Fibroblast of lung (primary cell): ENCODE measurements around the gene PCSK4. TPM values are rescaled to one million over a fixed set of nuclear protein-coding genes. Genes with fewer than 3 reads are reported as not detected.
"Not testable (repeated sequence)": the region's sequence is repeated elsewhere in the genome, so short reads cannot be mapped to it uniquely, and the experiment has no call there.

Experiments used
- DNase-seq, 2 donors: peaks; one replicate each; pipeline versions ENCODE4 v3.0.0 to v3.0.0-alpha.2; 2010; ENCODE audit warnings: low read depth in 2 of 2
- H2AFZ ChIP-seq: 2 replicates; pipeline ENCODE4 v1.5.1; 2012; ENCODE audit warnings: low read length, control low read depth, inconsistent platforms
- H3K27ac ChIP-seq: 2 replicates; pipeline ENCODE4 v1.5.1; 2011; ENCODE audit warnings: low read length, control low read depth; ENCODE audit not compliant: insufficient read depth
- H3K27me3 ChIP-seq: 2 replicates; pipeline ENCODE4 v1.5.1; 2011; ENCODE audit warnings: mild to moderate bottlenecking, low read length; ENCODE audit not compliant: control insufficient read depth, insufficient read depth
- H3K36me3 ChIP-seq: 2 replicates; pipeline ENCODE4 v1.5.1; 2011; ENCODE audit warnings: low read length; ENCODE audit not compliant: control insufficient read depth, insufficient read depth
- H3K4me1 ChIP-seq: 2 replicates; pipeline ENCODE4 v1.5.1; 2011; ENCODE audit warnings: low read length; ENCODE audit not compliant: control insufficient read depth, insufficient read depth; ENCODE audit errors: extremely low read depth
- H3K4me2 ChIP-seq: 2 replicates; pipeline ENCODE4 v1.5.1; 2011; ENCODE audit warnings: low read length, control low read depth; ENCODE audit not compliant: insufficient read depth; ENCODE audit errors: extremely low read depth
- H3K4me3 ChIP-seq, 4 experiments: fragments of 200-600 bp in 1 of 4; sonication (generic) in 1 of 4; replicated peaks in 1 of 4; 2 replicates each; pipeline ENCODE4 v1.5.1; 2011 to 2016; ENCODE audit warnings: low read length in 4 of 4, low read depth in 3 of 4, mild to moderate bottlenecking in 3 of 4, control low read depth in 2 of 4, inconsistent platforms in 1 of 4, mixed read lengths in 1 of 4; ENCODE audit not compliant: insufficient read depth in 1 of 4; ENCODE audit errors: control extremely low read depth in 1 of 4
- H3K79me2 ChIP-seq: 2 replicates; pipeline ENCODE4 v1.5.1; 2012; ENCODE audit warnings: mild to moderate bottlenecking, low read length, inconsistent platforms; ENCODE audit not compliant: control insufficient read depth, insufficient read depth
- H3K9ac ChIP-seq: 2 replicates; pipeline ENCODE4 v1.5.1; 2011; ENCODE audit warnings: mild to moderate bottlenecking, low read length, control low read depth; ENCODE audit not compliant: insufficient read depth
- H3K9me3 ChIP-seq: 2 replicates; pipeline ENCODE4 v1.5.1; 2012; ENCODE audit warnings: low read depth, low read length; ENCODE audit not compliant: control insufficient read depth, insufficient read depth
- H4K20me1 ChIP-seq: 2 replicates; pipeline ENCODE4 v1.5.1; 2011; ENCODE audit warnings: low read length; ENCODE audit not compliant: control insufficient read depth, insufficient read depth; ENCODE audit errors: extremely low read depth
- CTCF ChIP-seq, 2 donors: IDR thresholded peaks in 1 of 2; conservative IDR thresholded peaks in 1 of 2; 1 replicate in 1 of 2; 2 replicates in 1 of 2; pipeline ENCODE4 v1.5.1; 2011 to 2012; ENCODE audit warnings: low read length in 2 of 2, control low read depth in 1 of 2, inconsistent platforms in 1 of 2, low read depth in 1 of 2, mild to moderate bottlenecking in 1 of 2
- EZH2 ChIP-seq: IDR thresholded peaks from 2 replicates; pipeline ENCODE4 v1.5.1; 2012; ENCODE audit warnings: low read length, control low read depth, mild to moderate bottlenecking; ENCODE audit errors: missing control alignments
- polyA plus RNA-seq, 2 donors: library from polyadenylated mRNA; depleted of rRNA in 1 of 2; stranded (reverse) in 1 of 2; unstranded in 1 of 2; fragments of >200 nt; gene quantifications; 2 replicates each; pipeline ENCODE4 v1.2.1, GENCODE V29; 2011 to 2012; ENCODE audit warnings: missing spikeins in 1 of 2
- total RNA-seq: library from RNA; depleted of rRNA; stranded (reverse); fragments of >200 nt; gene quantifications from 2 replicates; pipeline ENCODE4 v1.2.1, GENCODE V29; 2014

Gene PCSK4
- total and polyA plus RNA-seq, 2 donors (not counting 1 experiment from before 2014, with no cell fraction given): 0.28 to 3.5 TPM

GRCh38 chr19:1531587-1531986 is 41.4 kb upstream of the PCSK4 start:
- H3K79me2 ChIP-seq: no peaks in the 10 kb centered on the region
- H3K27me3 ChIP-seq: no peaks in the 10 kb centered on the region
- H3K4me2 ChIP-seq: no peak overlapping the region
- no peaks in the 10 kb centered on the region for H3K36me3 ChIP-seq
- no peaks in the 10 kb centered on the region for H3K4me1 ChIP-seq
- H2AFZ ChIP-seq: no peak overlapping the region
- no peak overlapping the region for H3K27ac ChIP-seq
- no peak overlapping the region for H3K4me3 ChIP-seq
- TF ChIP-seq CTCF (conservative IDR thresholded peaks at IDR 0.05 in 1 of 2, IDR thresholded peaks at IDR 0.05 in 1 of 2; ENCODE audit: low read depth in 1 of 2, low read length in 2 of 2) (no peak), EZH2 (no peak)
- H3K9ac ChIP-seq: no peak overlapping the region
- DNase-seq: no peak
- H4K20me1 ChIP-seq: no peaks in the 10 kb centered on the region
- H3K9me3 ChIP-seq: no peaks in the 10 kb centered on the region

DNA sequence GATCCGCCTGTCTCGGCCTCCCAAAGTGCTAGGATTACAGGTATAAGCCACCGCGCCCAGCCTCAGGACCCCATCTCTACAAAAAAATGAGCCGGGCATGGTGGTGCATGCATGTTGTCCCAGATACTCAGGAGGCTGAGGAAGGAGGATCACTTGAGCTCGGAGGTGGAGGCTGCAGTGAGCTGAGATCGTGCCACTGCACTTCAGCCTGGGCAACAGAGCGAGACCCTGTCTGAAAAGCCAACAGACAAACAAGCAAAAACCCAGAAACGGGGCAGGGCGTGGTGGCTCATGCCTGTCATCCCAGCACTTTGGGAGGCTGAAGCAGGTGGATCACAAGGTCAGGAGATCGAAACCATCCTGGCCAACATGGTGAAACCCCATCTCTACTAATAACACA is 40.7 kb upstream of the PCSK4 start:
- H3K79me2 ChIP-seq, H3K4me3 ChIP-seq, H3K4me2 ChIP-seq, H3K9ac ChIP-seq, H3K4me1 ChIP-seq, H3K27ac ChIP-seq, DNase-seq, H3K36me3 ChIP-seq, H3K9me3 ChIP-seq, H3K27me3 ChIP-seq, H2AFZ ChIP-seq, H4K20me1 ChIP-seq: not testable (repeated sequence)

DNA sequence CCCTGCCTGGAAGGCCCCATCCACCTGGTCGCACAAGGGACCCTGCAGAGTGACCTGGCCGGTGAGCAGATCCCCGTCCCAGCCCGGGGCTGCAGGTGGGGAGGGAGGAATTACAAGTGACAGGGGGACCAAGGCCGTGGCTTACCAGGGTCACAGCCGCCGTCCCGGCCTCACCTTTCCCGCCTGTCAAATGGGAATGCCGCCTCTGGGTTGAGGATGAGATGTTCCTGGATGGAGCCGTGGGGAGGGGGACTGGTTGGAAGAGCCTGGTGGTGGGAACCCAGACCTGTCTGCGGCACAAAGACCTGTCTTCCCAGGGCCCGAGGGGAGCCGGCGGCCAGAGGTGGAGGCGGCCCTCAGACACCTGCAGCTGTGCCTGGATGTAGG is 39.3 kb upstream of the PCSK4 start:
- no peak overlapping the region for H2AFZ ChIP-seq
- DNase-seq: no peak
- H3K4me1 ChIP-seq: no peaks in the 10 kb centered on the region
- no peaks in the 10 kb centered on the region for H3K79me2 ChIP-seq
- no peak overlapping the region for H3K9ac ChIP-seq
- H3K27ac ChIP-seq: no peak overlapping the region
- H3K4me2 ChIP-seq: no peak overlapping the region
- H3K9me3 ChIP-seq: no peaks in the 10 kb centered on the region
- H3K4me3 ChIP-seq: no peak overlapping the region
- H3K27me3 ChIP-seq: peaks cover 9% of the 10 kb centered on the region
- no peak for TF ChIP-seq EZH2
- no peak for TF ChIP-seq CTCF (conservative IDR thresholded peaks at IDR 0.05 in 1 of 2, IDR thresholded peaks at IDR 0.05 in 1 of 2; ENCODE audit: low read depth in 1 of 2, low read length in 2 of 2)
- H3K36me3 ChIP-seq: no peaks in the 10 kb centered on the region
- H4K20me1 ChIP-seq: no peaks in the 10 kb centered on the region
